SH-SY5Y (cell line): ENCODE data around the gene RRAD.

Experiments used
- GATA2 ChIP-seq: IDR thresholded peaks from 2 replicates; pipeline ENCODE4 v1.6.1; 2011; ENCODE audit warnings: mild to moderate bottlenecking, low read depth, low read length
- GATA3 ChIP-seq: IDR thresholded peaks from 2 replicates; pipeline ENCODE4 v1.6.1; 2011; ENCODE audit warnings: low read depth, mild to moderate bottlenecking, low read length, moderate library complexity

RRAD gene

GRCh38 chr16:66915041-66915440 is 10.3 kb downstream of the RRAD start:
- TF ChIP-seq GATA3, result no peak

DNA sequence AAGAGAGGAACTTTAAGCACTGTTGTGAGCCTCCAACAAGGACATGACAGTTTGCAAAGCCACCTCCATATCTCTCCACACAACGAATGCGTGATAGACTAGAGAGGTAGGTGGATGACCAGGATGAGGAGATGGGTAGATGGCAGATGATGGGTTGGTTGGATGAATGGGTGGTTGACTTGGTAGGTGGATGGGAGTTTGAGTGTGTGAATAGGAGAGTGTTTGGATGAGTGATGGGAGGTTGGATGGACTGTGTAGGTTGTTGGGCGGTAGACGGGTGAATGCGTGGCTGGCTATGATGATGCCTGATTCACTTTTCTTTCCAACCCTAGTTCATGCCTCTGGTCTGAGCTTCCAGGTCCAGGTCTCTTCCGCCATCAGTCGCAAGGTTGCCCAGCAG is 10.8 kb downstream of the RRAD start:
- no peak for TF ChIP-seq GATA3
- no peak for TF ChIP-seq GATA2

GRCh38 chr16:66913711-66914110 is 11.6 kb downstream of the RRAD start:
- no peak for TF ChIP-seq GATA2
- no peak for TF ChIP-seq GATA3

- no peak for TF ChIP-seq GATA3
- TF ChIP-seq GATA2, result no peak
Measured at GRCh38 chr16:66913081-66913480, 12.3 kb downstream of the RRAD start.

GRCh38 chr16:66911801-66912200 is 13.5 kb downstream of the RRAD start:
- TF ChIP-seq GATA2 (no peak), GATA3 (no peak)

- TF ChIP-seq GATA3 (no peak), GATA2 (no peak)
Measured at GRCh38 chr16:66911112-66911511, 14.2 kb downstream of the RRAD start.

DNA sequence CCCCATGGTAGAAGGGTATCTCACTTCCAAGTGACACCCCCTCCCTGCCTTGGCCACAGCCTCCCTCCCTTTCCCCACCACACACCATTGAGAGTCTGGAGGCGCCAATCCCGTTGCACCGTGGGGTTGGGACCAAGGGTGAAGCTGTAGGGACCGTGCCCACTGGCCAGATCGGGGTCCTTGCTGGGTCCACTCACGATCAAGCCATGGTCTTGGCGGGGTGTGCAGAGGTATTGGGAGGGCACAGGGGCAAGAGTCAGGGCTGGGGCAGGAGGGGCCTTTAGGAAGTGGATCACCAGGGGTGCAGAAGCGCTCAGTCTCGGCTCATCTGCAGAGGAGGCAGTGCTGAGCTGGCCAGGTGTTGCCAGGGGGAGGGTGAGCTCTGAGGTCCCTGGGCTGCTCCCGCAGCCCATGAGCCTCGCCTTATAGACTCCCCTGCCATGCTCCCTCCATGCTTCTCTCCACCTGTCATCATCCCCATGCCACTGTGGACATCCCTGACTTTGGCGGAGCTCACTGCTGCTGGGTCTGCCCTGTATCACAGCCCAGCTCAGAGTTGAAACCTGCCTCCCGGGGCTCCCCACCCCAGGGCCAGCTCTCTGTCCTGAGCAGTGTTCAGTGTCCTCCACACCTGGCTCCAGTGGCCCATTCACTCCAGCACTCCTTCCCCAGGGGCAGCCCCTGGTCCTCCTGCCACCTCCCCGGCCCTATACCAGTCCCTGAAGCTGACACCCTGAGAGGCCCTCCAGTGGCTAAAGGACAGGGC is 15.0 kb downstream of the RRAD start:
- no peak for TF ChIP-seq GATA2

- TF ChIP-seq GATA3, result no peak
- no peak for TF ChIP-seq GATA2
Measured at GRCh38 chr16:66908762-66909559, 16.4 kb downstream of the RRAD start.

DNA sequence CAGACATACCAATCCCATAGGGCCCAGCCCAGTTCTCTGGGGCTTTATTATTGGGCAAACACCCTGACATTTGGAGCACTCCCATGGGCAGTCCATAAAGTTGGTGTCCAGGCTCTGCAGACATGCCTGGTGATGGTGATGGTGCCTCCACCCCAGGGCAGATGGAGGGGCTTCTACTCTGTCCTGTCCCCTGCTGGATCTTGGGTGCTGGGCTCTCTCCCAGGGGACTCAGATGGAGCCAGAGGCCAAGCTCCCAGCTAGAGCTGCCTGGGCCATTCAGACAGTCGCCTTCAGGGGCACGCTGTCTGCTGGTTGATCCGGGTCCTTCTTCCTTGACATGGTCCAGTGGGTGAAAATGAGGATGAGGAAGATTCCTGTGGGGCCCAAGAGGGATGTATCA is 17.2 kb downstream of the RRAD start:
- TF ChIP-seq GATA3 (no peak), GATA2 (no peak)

- TF ChIP-seq GATA2 (no peak), GATA3 (no peak)
Measured at GRCh38 chr16:66906916-66907836, 18.2 kb downstream of the RRAD start.

DNA sequence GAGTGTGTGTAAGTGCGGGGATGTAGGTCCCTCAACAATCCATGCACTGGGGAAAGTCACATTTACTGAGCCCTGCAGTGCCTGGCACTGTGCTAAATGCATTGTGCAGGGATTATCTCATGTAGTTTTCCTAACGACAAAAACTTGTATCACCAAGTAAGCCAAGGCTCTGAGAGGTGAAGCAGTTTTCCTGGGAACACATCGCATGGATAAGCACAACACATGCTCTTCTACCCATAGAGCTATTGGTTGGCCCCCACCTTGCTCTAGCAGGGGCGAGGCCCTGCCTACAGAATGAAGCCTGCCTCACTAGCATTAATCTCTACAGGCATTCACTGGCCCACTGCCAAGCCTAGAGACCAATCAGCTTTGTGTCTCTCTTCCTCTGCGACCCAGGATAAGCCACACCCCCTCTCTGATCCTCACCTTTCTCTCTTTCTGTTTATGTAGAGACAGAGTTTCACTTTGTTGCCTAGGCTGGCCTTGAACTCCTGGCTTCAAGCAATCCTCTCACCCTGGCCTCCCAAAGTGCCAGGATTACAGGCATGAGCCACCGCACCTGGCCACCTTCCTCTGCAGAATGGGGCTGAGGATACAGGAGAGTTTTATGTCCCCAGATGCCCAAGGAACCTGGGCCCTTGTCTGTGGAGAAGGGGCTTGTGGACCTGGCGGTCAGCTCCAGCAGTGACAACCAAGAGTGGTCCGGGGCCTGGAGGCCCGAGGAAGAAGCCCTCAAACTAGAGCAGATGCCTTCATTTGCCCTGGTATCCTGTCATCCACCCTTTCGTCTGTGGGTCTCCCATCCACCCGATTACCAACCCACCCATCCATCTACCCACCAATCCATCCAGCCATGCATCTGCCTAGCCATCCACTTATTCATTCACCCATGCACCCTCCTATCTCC is 19.4 kb downstream of the RRAD start:
- no peak for TF ChIP-seq GATA2

- TF ChIP-seq GATA2, result no peak
Measured at GRCh38 chr16:66904846-66905632, 20.3 kb downstream of the RRAD start.

- TF ChIP-seq GATA3 (no peak), GATA2 (no peak)
Measured at GRCh38 chr16:66904428-66904845, 20.9 kb downstream of the RRAD start.
